Cardiac fibroblast (primary cell): ENCODE results near the gene SLC25A21.

Experiments used
- DNase-seq, 2 donors: peaks; one replicate each; pipeline versions ENCODE4 v3.0.0 to v3.0.0-alpha.2; 2010; ENCODE audit warnings: low read depth in 2 of 2
- H3K4me3 ChIP-seq, 2 donors: replicated peaks in 1 of 2; 1 replicate in 1 of 2; 2 replicates in 1 of 2; pipeline ENCODE4 v1.5.1; 2011; ENCODE audit warnings: low read depth in 2 of 2, low read length in 2 of 2, mild to moderate bottlenecking in 2 of 2, moderate library complexity in 1 of 2
- CTCF ChIP-seq: IDR thresholded peaks from one replicate; pipeline ENCODE4 v1.5.1; 2011; ENCODE audit warnings: low read depth, mild to moderate bottlenecking, low read length, inconsistent platforms

SLC25A21 gene

GRCh38 chr14:36649872-36650650 lies 522.3 kb downstream of the SLC25A21 start:
- DNase-seq: no peak
- TF ChIP-seq CTCF: no peak
- H3K4me3 ChIP-seq: no peak overlapping the region

- peak; percentile 12 to 56 for DNase-seq
- TF ChIP-seq CTCF: peak; percentile 57
- H3K4me3 ChIP-seq: peak overlapping the region in 1 of 2 donors; percentile 24
Observed at GRCh38 chr14:36647824-36648753, 524.3 kb downstream of the SLC25A21 start.

GRCh38 chr14:36647417-36647823 lies 525.0 kb downstream of the SLC25A21 start:
- TF ChIP-seq CTCF: no peak
- no peak for DNase-seq
- peak overlapping the region in 1 of 2 donors; percentile 24 for H3K4me3 ChIP-seq

- no peak for TF ChIP-seq CTCF
- no peak for DNase-seq
Observed at GRCh38 chr14:36646664-36647416, 525.6 kb downstream of the SLC25A21 start.

GRCh38 chr14:36633580-36633979 lies 538.8 kb downstream of the SLC25A21 start:
- TF ChIP-seq CTCF: no peak
- no peak for DNase-seq
- H3K4me3 ChIP-seq: no peak overlapping the region

More at GRCh38 chr14:36646664-36647416, 525.6 kb downstream of the SLC25A21 start:
- no peak overlapping the region for H3K4me3 ChIP-seq
